T-helper 2 cell treated with Interferon-gamma antibody and Interleukin-4, amounts not matched to agents 5 μg/mL and 100 μg/mL, for 36 hours (primary cell): ENCODE results near the gene TMEM255B.

ENCODE experiments used
- DNase-seq: peaks from one replicate; pipeline ENCODE4 v3.0.0; 2021; ENCODE audit warnings: low spot score
- H3K27ac Mint-ChIP-seq: one replicate; pipeline ENCODE4 v1.8.0; 2021; ENCODE audit warnings: mild to moderate bottlenecking, mixed read lengths
- H3K27me3 Mint-ChIP-seq: one replicate; pipeline ENCODE4 v1.8.0; 2021; ENCODE audit warnings: low read depth, mixed read lengths
- H3K36me3 Mint-ChIP-seq: one replicate; pipeline ENCODE4 v1.8.0; 2021; ENCODE audit warnings: low read depth, mixed read lengths
- H3K4me1 Mint-ChIP-seq: one replicate; pipeline ENCODE4 v1.8.0; 2021; ENCODE audit warnings: low read depth, mixed read lengths
- H3K4me3 Mint-ChIP-seq: one replicate; pipeline ENCODE4 v1.8.0; 2022; ENCODE audit warnings: mild to moderate bottlenecking, moderate library complexity, mixed read lengths
- H3K9me3 Mint-ChIP-seq: one replicate; pipeline ENCODE4 v1.8.0; 2021; ENCODE audit warnings: mixed read lengths

The TMEM255B gene

DNA sequence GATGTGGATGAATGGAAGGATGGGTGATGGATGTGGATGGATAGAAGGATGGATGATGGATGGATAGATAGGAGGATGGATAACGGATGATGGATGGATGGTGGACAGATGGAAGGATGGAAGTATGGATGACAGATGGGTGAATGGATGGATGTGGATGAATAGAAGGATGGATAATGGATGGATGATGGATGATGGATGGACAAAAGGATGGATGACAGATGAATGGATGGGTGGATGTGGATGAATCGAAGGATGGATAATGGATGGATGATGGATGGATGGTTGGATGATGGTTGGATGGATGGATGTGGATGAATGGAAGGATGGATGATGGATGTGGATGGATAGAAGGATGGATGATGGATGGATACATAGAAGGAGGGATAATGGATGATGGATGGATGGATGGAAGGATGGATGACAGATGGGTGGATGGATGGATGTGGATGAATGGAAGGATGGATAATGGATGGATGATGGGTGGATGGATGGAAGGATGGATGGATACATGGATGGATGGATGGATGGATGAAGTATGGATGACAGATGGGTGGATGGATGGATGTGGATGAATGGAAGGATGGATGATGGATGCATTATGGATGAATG is 39.3 kb downstream of the TMEM255B start:
- no peak overlapping the region for H3K4me3 Mint-ChIP-seq
- no peak overlapping the region for H3K27ac Mint-ChIP-seq
- no peaks in the 10 kb centered on the region for H3K27me3 Mint-ChIP-seq
- no peak for DNase-seq
- no peaks in the 10 kb centered on the region for H3K9me3 Mint-ChIP-seq
- H3K4me1 Mint-ChIP-seq: no peaks in the 10 kb centered on the region
- no peaks in the 10 kb centered on the region for H3K36me3 Mint-ChIP-seq

DNA sequence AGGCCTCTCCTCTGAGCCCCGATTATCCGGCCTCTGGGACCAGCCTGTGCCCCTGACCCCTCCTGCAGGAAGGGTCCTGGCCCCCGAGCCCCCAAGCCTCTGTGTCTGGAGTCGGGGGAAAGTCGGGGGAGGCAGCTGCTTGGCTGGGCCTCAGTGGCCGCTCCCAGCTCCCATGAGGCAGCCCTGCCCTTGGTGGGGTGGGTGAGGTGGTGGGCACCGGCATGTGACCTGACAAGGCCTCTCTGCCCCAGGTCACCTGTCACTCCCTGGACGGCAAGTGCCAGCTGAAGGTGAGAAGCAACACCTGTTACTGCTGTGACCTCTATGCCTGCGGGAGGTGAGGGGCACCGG is 41.5 kb downstream of the TMEM255B start:
- H3K9me3 Mint-ChIP-seq: no peaks in the 10 kb centered on the region
- no peak for DNase-seq
- H3K36me3 Mint-ChIP-seq: no peaks in the 10 kb centered on the region
- H3K27ac Mint-ChIP-seq: no peak overlapping the region
- H3K27me3 Mint-ChIP-seq: no peaks in the 10 kb centered on the region
- no peaks in the 10 kb centered on the region for H3K4me1 Mint-ChIP-seq
- no peak overlapping the region for H3K4me3 Mint-ChIP-seq

DNA sequence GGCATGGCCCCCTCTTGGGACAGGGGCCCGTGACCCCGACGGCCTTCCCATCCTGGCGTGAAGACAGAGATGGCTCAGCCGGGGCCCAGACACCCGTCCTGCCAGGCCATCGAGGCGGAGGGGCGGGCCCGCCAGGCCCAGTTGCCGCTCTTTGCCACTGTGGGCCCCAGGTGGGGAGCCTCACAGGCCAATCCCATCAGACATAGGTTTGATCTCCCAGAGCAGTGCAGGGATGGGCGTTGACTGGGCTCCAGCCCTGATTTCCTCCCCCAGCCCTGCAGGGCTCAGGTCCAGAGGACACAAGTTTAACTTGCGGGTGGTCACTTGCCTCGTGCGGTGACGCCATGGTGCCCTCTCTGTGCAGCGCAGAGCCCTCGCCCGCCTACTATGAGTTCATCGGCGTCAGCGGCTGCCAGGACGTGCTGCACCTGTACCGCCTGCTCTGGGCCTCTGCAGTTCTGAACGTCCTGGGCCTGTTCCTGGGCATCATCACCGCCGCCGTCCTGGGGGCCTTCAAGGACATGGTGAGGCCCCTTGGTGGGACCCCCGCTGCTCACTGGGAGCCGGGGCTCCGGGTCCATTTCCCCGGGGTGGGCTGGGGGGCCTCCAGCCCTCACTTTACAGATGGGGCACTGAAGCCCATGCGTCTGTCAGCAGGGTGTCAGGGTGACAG is 42.4 kb downstream of the TMEM255B start:
- H3K9me3 Mint-ChIP-seq: no peaks in the 10 kb centered on the region

DNA sequence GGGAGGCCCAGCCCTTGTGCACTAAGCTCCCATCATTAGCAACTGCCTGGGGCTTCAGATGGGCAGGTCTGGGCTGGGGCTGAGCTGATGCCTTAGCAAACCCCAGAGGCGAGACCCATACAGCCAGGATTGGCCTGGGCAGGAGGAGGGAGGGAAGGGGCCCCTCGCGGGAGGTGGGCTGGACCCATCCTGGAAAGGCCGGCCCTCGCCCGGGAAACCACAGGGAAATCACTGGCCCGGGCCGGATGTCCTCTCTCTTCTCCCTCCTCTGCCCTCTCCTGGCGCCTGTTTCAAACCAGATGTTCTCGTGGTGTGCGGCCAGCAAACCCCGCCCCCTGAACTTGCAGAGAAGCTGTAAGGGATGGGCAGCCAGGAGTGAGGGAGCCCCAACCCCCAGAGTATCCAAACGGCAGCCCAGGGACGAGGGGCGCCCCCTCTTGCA is 43.1 kb downstream of the TMEM255B start:
- no peak overlapping the region for H3K4me3 Mint-ChIP-seq
- H3K27ac Mint-ChIP-seq: no peak overlapping the region
- H3K27me3 Mint-ChIP-seq: no peaks in the 10 kb centered on the region
- no peaks in the 10 kb centered on the region for H3K4me1 Mint-ChIP-seq
- H3K9me3 Mint-ChIP-seq: no peaks in the 10 kb centered on the region
- H3K36me3 Mint-ChIP-seq: no peaks in the 10 kb centered on the region
- no peak for DNase-seq

More for the DNA sequence above, 42.4 kb downstream of the TMEM255B start:
- no peak for DNase-seq
- Mint-ChIP-seq H3K27ac (no peak overlapping the region), H3K27me3 (no peaks in the 10 kb centered on the region), H3K4me3 (no peak overlapping the region), H3K36me3 (no peaks in the 10 kb centered on the region), H3K4me1 (no peaks in the 10 kb centered on the region)

DNA sequence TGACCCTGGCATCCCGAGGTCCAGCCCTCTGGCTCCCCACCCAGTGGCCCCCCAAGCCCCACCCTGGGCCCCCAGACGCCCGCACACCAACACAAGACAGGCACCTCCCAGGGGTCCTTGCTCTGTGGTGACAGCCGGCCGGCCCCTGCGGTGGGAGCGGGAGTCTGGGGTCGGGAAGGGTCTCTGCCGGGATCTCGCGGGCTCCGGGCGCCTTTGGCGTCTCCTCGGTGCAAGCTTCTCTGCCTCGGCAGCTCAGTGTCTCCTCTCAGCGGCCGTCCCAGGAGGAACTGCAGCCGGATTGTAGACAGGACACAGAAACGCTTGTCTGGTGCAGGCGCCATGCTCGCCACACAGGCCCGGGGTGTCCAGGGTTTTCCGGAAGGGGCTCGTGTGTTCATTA is 43.7 kb downstream of the TMEM255B start:
- no peak for DNase-seq
- Mint-ChIP-seq H3K27ac (no peak overlapping the region), H3K9me3 (no peaks in the 10 kb centered on the region), H3K4me1 (no peaks in the 10 kb centered on the region), H3K27me3 (no peaks in the 10 kb centered on the region), H3K36me3 (no peaks in the 10 kb centered on the region), H3K4me3 (no peak overlapping the region)

DNA sequence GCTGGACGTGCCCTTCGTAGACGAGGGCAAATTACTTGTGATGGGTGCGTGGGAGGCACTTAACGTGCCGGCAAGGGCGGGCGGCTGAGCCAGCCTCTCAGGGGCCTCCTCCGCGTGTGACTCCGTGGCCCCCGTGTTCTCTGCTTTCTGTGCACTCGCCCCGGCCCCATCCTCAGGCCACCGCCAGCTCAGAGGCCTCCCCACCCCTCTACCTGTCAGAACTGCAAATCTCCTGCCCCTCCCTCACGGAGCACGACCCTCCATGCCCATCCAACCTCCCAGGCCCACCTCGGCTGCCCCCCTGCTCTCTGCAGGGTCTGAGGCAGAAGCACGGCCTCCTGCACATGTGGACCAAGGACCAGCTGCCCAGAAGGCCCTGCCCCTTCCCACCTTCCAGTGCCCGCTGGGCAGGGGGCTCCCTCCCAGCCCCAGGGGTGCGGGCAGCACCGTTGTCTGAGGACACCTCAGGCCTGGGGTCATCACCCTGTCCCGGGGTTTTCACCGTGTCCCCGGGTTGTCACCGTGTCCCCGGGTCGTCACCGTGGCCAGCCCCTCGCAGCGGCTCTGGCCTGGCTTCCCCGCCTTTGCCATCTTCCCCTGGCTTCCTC is 44.5 kb downstream of the TMEM255B start:
- Mint-ChIP-seq H3K36me3 (no peaks in the 10 kb centered on the region), H3K4me1 (no peaks in the 10 kb centered on the region), H3K4me3 (no peak overlapping the region), H3K27ac (no peak overlapping the region), H3K9me3 (peaks cover 7% of the 10 kb centered on the region), H3K27me3 (no peaks in the 10 kb centered on the region)
- no peak for DNase-seq

DNA sequence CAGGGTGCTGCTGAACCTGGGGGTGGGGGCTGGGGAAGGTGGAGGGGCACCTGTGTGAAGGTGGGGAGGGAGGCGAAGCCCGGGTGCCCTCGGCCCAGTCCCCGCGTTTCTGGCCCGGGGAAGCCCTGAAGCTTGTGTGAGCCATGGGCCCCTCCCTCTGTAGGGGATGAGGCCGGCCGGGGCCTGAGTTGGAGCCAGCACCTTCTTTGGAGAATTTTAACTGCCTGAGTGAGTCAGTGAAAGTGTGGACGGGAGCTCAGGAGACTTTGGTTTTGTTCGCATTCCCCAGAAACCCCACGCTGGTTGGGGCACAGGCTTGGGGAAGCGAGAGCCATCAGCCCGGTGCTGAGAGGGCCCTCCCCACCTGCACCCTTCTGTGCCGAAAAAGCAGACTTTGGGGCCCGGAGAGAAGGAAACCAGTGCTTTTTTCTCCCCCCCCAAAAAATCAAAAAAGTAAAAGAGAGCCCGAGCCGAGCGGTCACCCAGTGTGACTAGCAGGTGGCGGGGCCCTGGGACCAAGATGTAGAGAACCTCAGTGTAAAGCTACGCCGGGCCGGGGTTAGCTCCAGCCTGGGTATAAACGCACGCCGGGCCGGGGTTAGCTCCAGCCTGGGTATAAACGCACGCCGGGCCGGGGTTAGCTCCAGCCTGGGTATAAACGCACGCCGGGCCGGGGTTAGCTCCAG is 45.1 kb downstream of the TMEM255B start:
- no peaks in the 10 kb centered on the region for H3K4me1 Mint-ChIP-seq
- no peaks in the 10 kb centered on the region for H3K27me3 Mint-ChIP-seq
- peaks cover 12% of the 10 kb centered on the region for H3K9me3 Mint-ChIP-seq
- H3K27ac Mint-ChIP-seq: no peak overlapping the region
- H3K36me3 Mint-ChIP-seq: no peaks in the 10 kb centered on the region
- H3K4me3 Mint-ChIP-seq: no peak overlapping the region
- DNase-seq: no peak

DNA sequence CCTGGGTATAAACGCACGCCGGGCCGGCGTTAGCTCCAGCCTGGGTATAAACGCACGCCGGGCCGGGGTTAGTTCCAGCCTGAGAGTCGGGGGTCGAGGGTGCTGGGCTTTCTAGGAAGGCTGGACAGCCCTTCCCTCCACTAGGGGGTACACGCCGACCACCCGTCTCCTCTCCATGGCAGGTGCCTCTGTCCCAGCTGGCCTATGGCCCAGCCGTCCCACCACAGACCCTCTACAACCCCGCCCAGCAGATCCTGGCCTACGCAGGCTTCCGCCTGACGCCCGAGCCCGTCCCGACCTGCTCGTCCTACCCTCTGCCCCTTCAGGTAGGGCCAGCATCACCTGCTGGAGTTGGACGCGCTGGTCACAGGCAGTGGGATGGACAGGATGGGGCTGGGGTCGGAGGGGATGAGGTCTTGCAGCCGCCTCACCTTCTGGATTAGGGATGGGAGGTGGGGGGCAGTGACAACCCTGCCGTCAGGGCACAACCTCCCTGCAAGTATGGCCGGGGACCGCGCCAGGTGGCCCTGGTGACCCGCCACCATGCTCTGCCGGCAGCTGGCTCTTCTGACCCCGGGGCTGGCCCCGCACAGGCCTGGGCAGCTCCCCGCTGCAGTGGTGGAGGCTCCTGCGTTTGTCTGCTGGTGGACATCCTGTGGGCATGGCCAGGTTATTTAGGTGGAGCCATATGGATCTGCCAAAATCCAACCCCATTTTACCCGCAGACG is 45.8 kb downstream of the TMEM255B start:
- no peak for DNase-seq
- Mint-ChIP-seq H3K27ac (no peak overlapping the region), H3K27me3 (no peaks in the 10 kb centered on the region), H3K9me3 (peaks cover 12% of the 10 kb centered on the region), H3K4me3 (no peak overlapping the region), H3K4me1 (no peaks in the 10 kb centered on the region), H3K36me3 (no peaks in the 10 kb centered on the region)

DNA sequence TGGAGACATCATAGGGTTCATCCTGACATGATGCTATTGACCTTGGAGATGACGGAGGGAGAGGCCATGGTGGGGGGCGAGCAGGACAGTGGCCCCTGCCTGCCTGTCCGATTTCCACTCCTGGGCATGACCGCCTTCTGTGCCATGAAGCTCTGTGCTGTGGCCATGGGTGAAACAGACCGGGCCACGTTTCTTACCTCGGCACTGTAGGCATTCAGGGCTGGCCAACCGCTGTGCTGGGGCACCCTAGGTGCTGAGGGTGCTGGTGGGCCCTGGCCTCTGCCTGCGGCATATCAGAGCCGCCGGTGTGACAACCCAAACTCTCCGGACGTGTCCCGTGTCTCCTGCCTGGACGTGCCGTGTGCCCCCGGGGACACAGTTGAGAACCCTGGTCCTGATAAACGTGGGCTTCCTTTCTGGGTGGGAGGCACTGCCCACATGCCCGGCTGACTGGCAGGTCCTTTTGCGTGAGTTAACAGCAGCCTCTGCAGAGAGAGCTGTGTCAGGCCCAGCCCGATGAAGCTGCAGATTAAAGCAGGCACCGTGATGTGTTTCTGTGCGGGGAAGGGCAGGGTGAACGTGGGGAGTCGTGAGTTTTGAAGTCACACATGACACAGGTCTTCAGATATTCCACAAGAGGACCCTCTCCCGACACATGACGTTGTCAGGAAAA is 46.5 kb downstream of the TMEM255B start:
- Mint-ChIP-seq H3K4me1 (no peaks in the 10 kb centered on the region), H3K27ac (no peak overlapping the region), H3K4me3 (no peak overlapping the region), H3K36me3 (no peaks in the 10 kb centered on the region), H3K9me3 (peaks cover 16% of the 10 kb centered on the region), H3K27me3 (no peaks in the 10 kb centered on the region)
- DNase-seq: no peak

DNA sequence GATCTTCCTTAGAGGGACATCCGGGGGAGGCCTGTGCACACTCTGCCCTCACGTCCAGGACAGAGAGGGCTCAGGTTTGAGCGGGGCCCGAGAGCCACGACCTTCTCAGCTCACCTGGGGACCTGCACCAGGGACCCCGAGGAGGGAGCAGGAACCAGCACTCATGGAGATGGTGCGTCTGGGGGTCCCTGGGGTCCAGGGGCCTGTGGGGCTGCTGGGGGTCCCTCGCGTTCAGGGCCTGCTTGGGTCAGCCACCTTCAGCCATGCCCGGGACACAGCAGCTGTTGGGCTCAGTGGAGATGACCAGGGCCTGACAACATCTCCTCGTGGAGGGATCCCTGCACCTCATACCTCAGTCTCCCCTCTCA is 47.1 kb downstream of the TMEM255B start:
- H3K4me3 Mint-ChIP-seq: no peak overlapping the region
- peaks cover 16% of the 10 kb centered on the region for H3K9me3 Mint-ChIP-seq
- H3K27ac Mint-ChIP-seq: no peak overlapping the region
- DNase-seq: no peak
- H3K4me1 Mint-ChIP-seq: no peaks in the 10 kb centered on the region
- H3K27me3 Mint-ChIP-seq: no peaks in the 10 kb centered on the region
- H3K36me3 Mint-ChIP-seq: no peaks in the 10 kb centered on the region

DNA sequence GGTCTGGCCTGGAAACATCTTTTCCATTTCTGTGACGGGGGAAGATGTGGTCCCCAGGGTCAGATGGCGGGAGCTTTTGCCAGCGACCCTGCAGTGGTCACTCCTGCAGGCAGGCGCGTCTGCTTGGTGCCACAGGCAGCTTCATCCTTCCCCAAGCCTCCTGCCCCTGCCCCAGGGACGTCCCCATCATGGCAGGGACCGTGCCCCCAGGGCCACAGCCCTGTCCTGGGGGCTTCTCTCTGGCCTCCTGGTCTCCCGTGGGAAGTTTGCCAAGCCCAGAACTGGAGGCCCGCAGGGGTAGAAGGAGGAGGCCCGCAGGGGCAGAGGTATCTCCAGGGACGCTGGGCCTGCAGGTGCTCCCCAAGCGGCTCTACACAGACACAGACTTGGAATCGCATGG is 47.5 kb downstream of the TMEM255B start:
- no peaks in the 10 kb centered on the region for H3K4me1 Mint-ChIP-seq
- no peaks in the 10 kb centered on the region for H3K27me3 Mint-ChIP-seq
- H3K27ac Mint-ChIP-seq: no peak overlapping the region

DNA sequence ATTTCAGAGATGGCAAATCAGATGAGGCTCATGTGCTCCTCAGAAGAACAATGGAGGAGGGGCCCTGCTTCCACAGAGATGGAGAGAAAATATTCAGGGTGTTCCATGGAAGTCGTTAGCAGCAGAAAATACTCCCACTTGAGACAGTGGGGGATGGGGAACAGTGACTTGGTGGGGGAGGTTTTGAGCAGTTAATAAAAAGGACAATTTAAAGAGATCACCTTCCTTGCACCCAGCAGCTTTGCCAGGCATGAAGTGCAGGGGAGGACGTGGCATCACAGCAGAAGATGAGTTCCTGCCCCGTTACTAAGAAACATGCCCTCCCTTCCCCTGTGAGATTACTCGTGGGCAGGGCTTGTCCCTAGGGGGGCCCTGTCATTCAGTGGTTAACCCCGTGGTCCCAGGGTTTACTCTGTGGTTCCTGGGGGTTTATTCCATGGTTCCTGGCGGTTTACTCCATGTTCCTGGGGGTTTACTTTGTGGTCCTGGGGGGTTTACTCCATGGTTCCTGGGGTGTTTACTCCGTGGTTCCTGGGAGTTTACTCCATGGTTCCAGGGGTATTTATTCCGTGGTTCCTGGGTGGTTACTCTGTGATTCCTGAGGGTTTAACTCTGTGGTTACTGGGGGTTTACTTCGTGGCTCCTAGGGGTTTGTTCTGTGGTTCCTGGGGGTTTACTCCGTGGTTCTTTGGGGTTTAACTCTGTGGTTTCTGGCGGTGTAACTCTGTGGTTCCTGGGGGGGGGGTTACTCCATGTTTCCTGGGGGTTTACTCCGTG is 49.2 kb downstream of the TMEM255B start:
- Mint-ChIP-seq H3K4me1 (no peaks in the 10 kb centered on the region), H3K27me3 (no peaks in the 10 kb centered on the region), H3K9me3 (peaks cover 16% of the 10 kb centered on the region), H3K4me3 (no peak overlapping the region), H3K27ac (no peak overlapping the region), H3K36me3 (no peaks in the 10 kb centered on the region)
- no peak for DNase-seq

More for the DNA sequence above, 47.5 kb downstream of the TMEM255B start:
- Mint-ChIP-seq H3K4me3 (no peak overlapping the region), H3K36me3 (no peaks in the 10 kb centered on the region), H3K9me3 (peaks cover 16% of the 10 kb centered on the region)
- no peak for DNase-seq

DNA sequence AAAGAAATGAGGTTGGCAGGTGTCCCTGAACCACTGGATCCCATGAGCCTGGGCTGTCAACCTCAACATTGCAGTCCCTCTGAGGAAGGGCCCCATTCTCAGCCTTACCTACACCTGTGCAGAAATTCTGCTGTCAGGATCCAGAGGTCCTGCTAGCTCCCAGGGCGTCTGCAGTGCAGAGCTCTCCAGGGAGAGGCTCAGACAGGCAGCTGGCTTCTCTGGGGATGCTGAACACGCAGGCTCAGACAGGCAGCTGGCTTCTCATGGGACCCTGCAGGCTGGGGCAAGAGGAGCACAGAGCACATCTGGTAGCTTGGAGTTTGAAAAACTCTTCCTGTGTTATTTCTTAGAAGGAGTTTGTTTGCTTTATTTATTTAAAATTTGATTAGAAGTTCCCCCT is 50.9 kb downstream of the TMEM255B start:
- no peak overlapping the region for H3K27ac Mint-ChIP-seq
- no peaks in the 10 kb centered on the region for H3K4me1 Mint-ChIP-seq
- DNase-seq: no peak

More for the DNA sequence above, 50.9 kb downstream of the TMEM255B start:
- H3K4me3 Mint-ChIP-seq: no peak overlapping the region
- H3K36me3 Mint-ChIP-seq: no peaks in the 10 kb centered on the region
- no peaks in the 10 kb centered on the region for H3K27me3 Mint-ChIP-seq
- H3K9me3 Mint-ChIP-seq: peaks cover 16% of the 10 kb centered on the region
